ENCODE measurements around the gene NTRK3.

The NTRK3 gene

GRCh38 chr15:88256279-88257230 is at the start of gene NTRK3:
TSS of gene NTRK3 (minus strand) at chr15:88256739. CDS start at chr15:88256153, 586 bp downstream.
- TF ChIP-seq CTCF (IDR thresholded peaks at IDR 0.05; ENCODE audit: poor library complexity, severe bottlenecking), result no peak
- no peak for DNase-seq (ENCODE audit: low spot score)
- Histone ChIP-seq H3K9me3 (ENCODE audit: severe bottlenecking) (no peaks in the 10 kb centered on the region), H3K27ac (ENCODE audit: poor library complexity, severe bottlenecking) (no peak within 1 kb of the TSS), H3K4me3 (ENCODE audit: severe bottlenecking) (no peak within 1 kb of the TSS), H3K36me3 (ENCODE audit: low read depth) (no peaks in the 10 kb centered on the region), H3K4me1 (ENCODE audit: insufficient read depth, poor library complexity, severe bottlenecking) (no peaks in the 10 kb centered on the region), H3K27me3 (ENCODE audit: insufficient read depth, poor library complexity, severe bottlenecking) (peaks cover 81% of the 10 kb centered on the region)
- peak; percentile 18; the same call in 1 of the 3 replicates for ATAC-seq (ENCODE audit: low read depth)

GRCh38 chr15:88303395-88303794 is 46.9 kb upstream of the NTRK3 start:
- DNase-seq (ENCODE audit: low spot score) (no peak), ATAC-seq (ENCODE audit: low read depth) (peak; percentile 82)
- no peak overlapping the region for H3K27ac ChIP-seq (ENCODE audit: poor library complexity, severe bottlenecking)
- no peak overlapping the region for H3K4me3 ChIP-seq (ENCODE audit: severe bottlenecking)
- H3K4me1 ChIP-seq (ENCODE audit: insufficient read depth, poor library complexity, severe bottlenecking), result peaks cover 5% of the 10 kb centered on the region
- no peaks in the 10 kb centered on the region for H3K9me3 ChIP-seq (ENCODE audit: severe bottlenecking)
- TF ChIP-seq CTCF (IDR thresholded peaks at IDR 0.05; ENCODE audit: poor library complexity, severe bottlenecking), result no peak
- H3K36me3 ChIP-seq (ENCODE audit: low read depth), result no peaks in the 10 kb centered on the region
- peaks cover 4% of the 10 kb centered on the region for H3K27me3 ChIP-seq (ENCODE audit: insufficient read depth, poor library complexity, severe bottlenecking)

- ATAC-seq (ENCODE audit: low read depth), result no peak
- H3K36me3 ChIP-seq (ENCODE audit: low read depth), result no peaks in the 10 kb centered on the region
- DNase-seq (ENCODE audit: low spot score), result no peak
- peaks cover 5% of the 10 kb centered on the region for H3K4me1 ChIP-seq (ENCODE audit: insufficient read depth, poor library complexity, severe bottlenecking)
- no peak overlapping the region for H3K27ac ChIP-seq (ENCODE audit: poor library complexity, severe bottlenecking)
- no peak for TF ChIP-seq CTCF (IDR thresholded peaks at IDR 0.05; ENCODE audit: poor library complexity, severe bottlenecking)
- peaks cover 4% of the 10 kb centered on the region for H3K27me3 ChIP-seq (ENCODE audit: insufficient read depth, poor library complexity, severe bottlenecking)
- no peak overlapping the region for H3K4me3 ChIP-seq (ENCODE audit: severe bottlenecking)
- H3K9me3 ChIP-seq (ENCODE audit: severe bottlenecking), result no peaks in the 10 kb centered on the region
Measured at GRCh38 chr15:88302373-88302772, 45.8 kb upstream of the NTRK3 start.

- DNase-seq (ENCODE audit: low spot score), result no peak
- Histone ChIP-seq H3K36me3 (ENCODE audit: low read depth) (no peaks in the 10 kb centered on the region), H3K4me3 (ENCODE audit: severe bottlenecking) (no peak overlapping the region), H3K4me1 (ENCODE audit: insufficient read depth, poor library complexity, severe bottlenecking) (peaks cover 5% of the 10 kb centered on the region), H3K27me3 (ENCODE audit: insufficient read depth, poor library complexity, severe bottlenecking) (peaks cover 4% of the 10 kb centered on the region), H3K9me3 (ENCODE audit: severe bottlenecking) (no peaks in the 10 kb centered on the region), H3K27ac (ENCODE audit: poor library complexity, severe bottlenecking) (no peak overlapping the region)
- ATAC-seq (ENCODE audit: low read depth), result no peak
- TF ChIP-seq CTCF (IDR thresholded peaks at IDR 0.05; ENCODE audit: poor library complexity, severe bottlenecking), result no peak
Measured at GRCh38 chr15:88301311-88301710, 44.8 kb upstream of the NTRK3 start.

- Histone ChIP-seq H3K36me3 (ENCODE audit: low read depth) (no peaks in the 10 kb centered on the region), H3K4me3 (ENCODE audit: severe bottlenecking) (no peak overlapping the region), H3K4me1 (ENCODE audit: insufficient read depth, poor library complexity, severe bottlenecking) (peaks cover 5% of the 10 kb centered on the region), H3K9me3 (ENCODE audit: severe bottlenecking) (no peaks in the 10 kb centered on the region), H3K27ac (ENCODE audit: poor library complexity, severe bottlenecking) (no peak overlapping the region), H3K27me3 (ENCODE audit: insufficient read depth, poor library complexity, severe bottlenecking) (peaks cover 4% of the 10 kb centered on the region)
- no peak for ATAC-seq (ENCODE audit: low read depth)
- TF ChIP-seq CTCF (IDR thresholded peaks at IDR 0.05; ENCODE audit: poor library complexity, severe bottlenecking), result no peak
- DNase-seq (ENCODE audit: low spot score), result no peak
Measured at GRCh38 chr15:88300861-88301260, 44.3 kb upstream of the NTRK3 start.

All from RWPE2 (cell line).